Activated CD4-positive, alpha-beta T cell treated with anti-CD3 and anti-CD28 coated beads, Interleukin-2, amount 10 ng/mL, durations not matched to agents 7 days and 5 days (primary cell): Measurements from ENCODE around the gene SUV39H1. TPM values are rescaled to one million over a fixed set of nuclear protein-coding genes. Genes with fewer than 3 reads are reported as not detected.
A peak's percentile ranks its signal among the peaks of the same experiment; 100 is the strongest.
"Not testable (repeated sequence)": the region's sequence is repeated elsewhere in the genome, so short reads cannot be mapped to it uniquely, and the experiment has no call there.

Experiments used
- CTCF ChIA-PET: fragments of 350-600 bp; sonication (Branson Sonifier 250); formaldehyde crosslinking; loops from one replicate; lab custom pipeline; 2021; ENCODE audit warnings: antibody characterized with exemption; lab: Charles Lee
- POLR2A ChIA-PET: fragments of 350-600 bp; sonication (Branson Sonifier 250); formaldehyde crosslinking; loops from one replicate; lab custom pipeline; 2021; ENCODE audit warnings: antibody characterized with exemption; lab: Charles Lee
- DNase-seq: peaks from one replicate; pipeline ENCODE4 v3.0.0-alpha.2; 2020
- H3K27ac Mint-ChIP-seq: one replicate; pipeline ENCODE4 v1.8.0; 2021; ENCODE audit warnings: mild to moderate bottlenecking, moderate library complexity, mixed read lengths
- H3K27me3 Mint-ChIP-seq: one replicate; pipeline ENCODE4 v1.8.0; 2021; ENCODE audit warnings: mixed read lengths
- H3K36me3 Mint-ChIP-seq: one replicate; pipeline ENCODE4 v1.8.0; 2021; ENCODE audit warnings: low read depth, mixed read lengths
- H3K4me1 Mint-ChIP-seq: one replicate; pipeline ENCODE4 v1.8.0; 2021; ENCODE audit warnings: mixed read lengths
- H3K4me3 Mint-ChIP-seq: one replicate; pipeline ENCODE4 v1.8.0; 2021; ENCODE audit warnings: mild to moderate bottlenecking, moderate library complexity, mixed read lengths
- H3K9me3 Mint-ChIP-seq: one replicate; pipeline ENCODE4 v1.8.0; 2021; ENCODE audit warnings: mixed read lengths
- total RNA-seq, 2 experiments: library from RNA; stranded (reverse); gene quantifications; one replicate each; pipeline ENCODE4 v1.2.3, GENCODE V29; 2021

SUV39H1 gene
- total RNA-seq, result 10 to 100 TPM; 33.4 to 33.6 TPM

- peak; percentile 87 for DNase-seq
- CTCF ChIA-PET, result no interaction called here
- POLR2A ChIA-PET, result no interaction called here
- no peaks in the 10 kb centered on the region for H3K9me3 Mint-ChIP-seq
- H3K27me3 Mint-ChIP-seq, result no peaks in the 10 kb centered on the region
- peak within 1 kb of the TSS; percentile 86 for H3K4me3 Mint-ChIP-seq
- peaks cover 24% of the 10 kb centered on the region for H3K36me3 Mint-ChIP-seq
- H3K4me1 Mint-ChIP-seq, result peaks cover 37% of the 10 kb centered on the region
- H3K27ac Mint-ChIP-seq, result peak within 1 kb of the TSS; percentile 98
Observed at GRCh38 chrX:48696301-48696908, at the start of gene SUV39H1. SUV39H1 (plus strand) TSS chrX:48696734; CDS start chrX:48696785, 51 bp downstream.

- DNase-seq, result peak; percentile 45
- Mint-ChIP-seq H3K4me3 (no peak overlapping the region), H3K27me3 (no peaks in the 10 kb centered on the region), H3K36me3 (no peaks in the 10 kb centered on the region), H3K27ac (no peak overlapping the region), H3K4me1 (peaks cover 16% of the 10 kb centered on the region), H3K9me3 (no peaks in the 10 kb centered on the region)
- POLR2A ChIA-PET, result interaction anchor here (1.0 kb wide), 1 partner anchor 250 kb away, joined by 4 read pairs; the partner anchor contains the start of genes PQBP1 and TIMM17B
- CTCF ChIA-PET, result interaction anchor here (0.9 to 1.7 kb wide), 8 partner anchors 15 to 515 kb away, joined by 3 to 5 read pairs (median 3); partner anchors contain the start of gene TFE3
Observed at GRCh38 chrX:48648336-48648751, 48.2 kb upstream of the SUV39H1 start.

- Mint-ChIP-seq H3K4me3 (no peak overlapping the region), H3K4me1 (peaks cover 19% of the 10 kb centered on the region), H3K36me3 (no peaks in the 10 kb centered on the region), H3K27ac (no peak overlapping the region), H3K9me3 (no peaks in the 10 kb centered on the region), H3K27me3 (no peaks in the 10 kb centered on the region)
- no peak for DNase-seq
- ChIA-PET CTCF (interaction anchor here (0.9 to 1.7 kb wide), 2 partner anchors 17 to 515 kb away, joined by 3 to 5 read pairs; no protein-coding TSS in a partner anchor), POLR2A (interaction anchor here (1.0 kb wide), 1 partner anchor 249 kb away, joined by 4 read pairs; the partner anchor contains the start of genes PQBP1 and TIMM17B)
Observed at GRCh38 chrX:48649102-48649501, 47.4 kb upstream of the SUV39H1 start.

GRCh38 chrX:48652055-48652579 lies 44.4 kb upstream of the SUV39H1 start:
- DNase-seq, result peak; percentile 20
- CTCF ChIA-PET, result interaction anchor here (0.9 kb wide), 1 partner anchor 19 kb away, joined by 3 read pairs; no protein-coding TSS in a partner anchor
- H3K27me3 Mint-ChIP-seq, POLR2A ChIA-PET, H3K9me3 Mint-ChIP-seq, H3K4me3 Mint-ChIP-seq, H3K36me3 Mint-ChIP-seq: not testable (repeated sequence)
- Mint-ChIP-seq H3K4me1 (peaks cover 19% of the 10 kb centered on the region), H3K27ac (peak overlapping the region; percentile 57)

- H3K36me3 Mint-ChIP-seq, CTCF ChIA-PET, H3K4me3 Mint-ChIP-seq, H3K27me3 Mint-ChIP-seq, POLR2A ChIA-PET, H3K9me3 Mint-ChIP-seq, DNase-seq: not testable (repeated sequence)
- H3K4me1 Mint-ChIP-seq, result peaks cover 16% of the 10 kb centered on the region
- peak overlapping the region; percentile 13 for H3K27ac Mint-ChIP-seq
Observed at GRCh38 chrX:48654746-48655145, 41.8 kb upstream of the SUV39H1 start.

- H3K4me1 Mint-ChIP-seq, H3K4me3 Mint-ChIP-seq, H3K27me3 Mint-ChIP-seq, H3K36me3 Mint-ChIP-seq, H3K27ac Mint-ChIP-seq, H3K9me3 Mint-ChIP-seq, CTCF ChIA-PET, DNase-seq, POLR2A ChIA-PET: not testable (repeated sequence)
Observed at GRCh38 chrX:48659686-48660085, 36.8 kb upstream of the SUV39H1 start.

- DNase-seq, result no peak
- Mint-ChIP-seq H3K36me3 (no peaks in the 10 kb centered on the region), H3K9me3 (no peaks in the 10 kb centered on the region), H3K4me3 (no peak overlapping the region), H3K4me1 (peaks cover 7% of the 10 kb centered on the region), H3K27ac (no peak overlapping the region), H3K27me3 (no peaks in the 10 kb centered on the region)
- ChIA-PET POLR2A (no interaction called here), CTCF (interaction anchor here (0.6 to 1.5 kb wide), 2 partner anchors 15 to 512 kb away, joined by 3 to 4 read pairs; no protein-coding TSS in a partner anchor)
Observed at GRCh38 chrX:48663241-48663640, 33.3 kb upstream of the SUV39H1 start.

- DNase-seq, result no peak
- peaks cover 7% of the 10 kb centered on the region for H3K4me1 Mint-ChIP-seq
- ChIA-PET CTCF (interaction anchor here (1.5 kb wide), 1 partner anchor 16 kb away, joined by 3 read pairs; no protein-coding TSS in a partner anchor), POLR2A (no interaction called here)
- H3K27me3 Mint-ChIP-seq, result no peaks in the 10 kb centered on the region
- no peaks in the 10 kb centered on the region for H3K9me3 Mint-ChIP-seq
- no peaks in the 10 kb centered on the region for H3K36me3 Mint-ChIP-seq
- no peak overlapping the region for H3K27ac Mint-ChIP-seq
- H3K4me3 Mint-ChIP-seq, result no peak overlapping the region
Observed at GRCh38 chrX:48664156-48664555, 32.4 kb upstream of the SUV39H1 start.

- no peak for DNase-seq
- H3K4me3 Mint-ChIP-seq, result no peak overlapping the region
- POLR2A ChIA-PET, result no interaction called here
- no peak overlapping the region for H3K27ac Mint-ChIP-seq
- H3K27me3 Mint-ChIP-seq, result no peaks in the 10 kb centered on the region
- no peaks in the 10 kb centered on the region for H3K36me3 Mint-ChIP-seq
- no peaks in the 10 kb centered on the region for H3K9me3 Mint-ChIP-seq
- CTCF ChIA-PET, result interaction anchor here (0.5 kb wide), 1 partner anchor 1471 kb away, joined by 5 read pairs; no protein-coding TSS in a partner anchor
- peaks cover 5% of the 10 kb centered on the region for H3K4me1 Mint-ChIP-seq
Observed at GRCh38 chrX:48665991-48666390, 30.5 kb upstream of the SUV39H1 start.

- no peaks in the 10 kb centered on the region for H3K9me3 Mint-ChIP-seq
- DNase-seq, result no peak
- POLR2A ChIA-PET, result no interaction called here
- no peaks in the 10 kb centered on the region for H3K4me1 Mint-ChIP-seq
- no peak overlapping the region for H3K4me3 Mint-ChIP-seq
- H3K27me3 Mint-ChIP-seq, result no peaks in the 10 kb centered on the region
- no peak overlapping the region for H3K27ac Mint-ChIP-seq
- no peaks in the 10 kb centered on the region for H3K36me3 Mint-ChIP-seq
- CTCF ChIA-PET, result interaction anchor here (0.5 kb wide), 1 partner anchor 1471 kb away, joined by 5 read pairs; no protein-coding TSS in a partner anchor
Observed at GRCh38 chrX:48666649-48667048, 29.9 kb upstream of the SUV39H1 start.

- Mint-ChIP-seq H3K9me3 (no peaks in the 10 kb centered on the region), H3K36me3 (no peaks in the 10 kb centered on the region), H3K4me3 (no peak overlapping the region), H3K27ac (no peak overlapping the region), H3K27me3 (no peaks in the 10 kb centered on the region), H3K4me1 (no peaks in the 10 kb centered on the region)
- ChIA-PET CTCF (interaction anchor here (0.6 kb wide), 2 partner anchors 166 to 523 kb away, joined by 3 read pairs; no protein-coding TSS in a partner anchor), POLR2A (no interaction called here)
- no peak for DNase-seq
Observed at GRCh38 chrX:48667509-48667908, 29.0 kb upstream of the SUV39H1 start.

GRCh38 chrX:48668187-48668586 lies 28.3 kb upstream of the SUV39H1 start:
- CTCF ChIA-PET, DNase-seq, H3K9me3 Mint-ChIP-seq, POLR2A ChIA-PET, H3K4me3 Mint-ChIP-seq, H3K4me1 Mint-ChIP-seq, H3K36me3 Mint-ChIP-seq, H3K27ac Mint-ChIP-seq, H3K27me3 Mint-ChIP-seq: not testable (repeated sequence)
